A673 (cell line): ENCODE data around the gene FAHD2B.
"Not testable (repeated sequence)": the region's sequence is repeated elsewhere in the genome, so short reads cannot be mapped to it uniquely, and the experiment has no call there.

Experiments used
- EZH2 ChIP-seq: fragments of 200-600 bp; sonication (generic); IDR thresholded peaks from 2 replicates; pipeline ENCODE4 v1.6.1; 2017; ENCODE audit warnings: borderline replicate concordance, low read depth, mild to moderate bottlenecking, mixed read lengths, antibody characterized with exemption, low read length; ENCODE audit not compliant: poor library complexity, severe bottlenecking
- TF ChIP-seq, protein P1 (sequence below): fragments of 300-800, 200-600 bp; sonication (generic); conservative IDR thresholded peaks from 2 replicates; pipeline ENCODE4 v1.5.1; 2017; ENCODE audit warnings: low read depth, mild to moderate bottlenecking, antibody characterized with exemption, low read length, moderate library complexity, mixed read lengths

DNA sequence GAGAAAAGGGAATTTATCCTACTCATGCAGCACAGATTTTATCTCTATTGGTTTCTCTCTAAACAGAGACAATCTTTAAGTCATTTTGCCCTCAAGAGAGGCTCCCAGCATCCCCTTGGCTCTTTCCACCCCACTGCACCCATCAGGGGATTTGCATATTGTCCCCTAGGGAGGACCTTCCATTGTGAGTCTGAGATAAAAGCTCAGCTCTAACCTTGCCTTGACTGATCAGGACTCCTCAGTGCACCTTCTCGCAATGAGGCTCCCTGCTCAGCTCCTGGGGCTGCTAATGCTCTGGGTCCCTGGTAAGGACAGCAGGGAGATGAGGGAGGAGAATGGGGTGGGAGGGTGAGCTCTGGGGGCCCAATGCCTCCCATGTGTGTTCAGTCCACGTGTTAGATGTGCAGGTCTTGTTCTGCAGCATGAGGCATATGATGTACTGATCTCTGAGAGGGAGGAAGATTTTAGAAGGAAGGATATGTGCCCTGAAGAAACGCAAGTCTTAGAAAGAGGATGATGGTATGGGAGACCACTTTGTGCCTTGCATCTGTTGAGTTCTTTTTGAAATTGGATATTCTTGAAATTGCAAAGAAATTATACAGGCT is 48.7 kb downstream of the FAHD2B start:
- TF ChIP-seq, protein P1, sequence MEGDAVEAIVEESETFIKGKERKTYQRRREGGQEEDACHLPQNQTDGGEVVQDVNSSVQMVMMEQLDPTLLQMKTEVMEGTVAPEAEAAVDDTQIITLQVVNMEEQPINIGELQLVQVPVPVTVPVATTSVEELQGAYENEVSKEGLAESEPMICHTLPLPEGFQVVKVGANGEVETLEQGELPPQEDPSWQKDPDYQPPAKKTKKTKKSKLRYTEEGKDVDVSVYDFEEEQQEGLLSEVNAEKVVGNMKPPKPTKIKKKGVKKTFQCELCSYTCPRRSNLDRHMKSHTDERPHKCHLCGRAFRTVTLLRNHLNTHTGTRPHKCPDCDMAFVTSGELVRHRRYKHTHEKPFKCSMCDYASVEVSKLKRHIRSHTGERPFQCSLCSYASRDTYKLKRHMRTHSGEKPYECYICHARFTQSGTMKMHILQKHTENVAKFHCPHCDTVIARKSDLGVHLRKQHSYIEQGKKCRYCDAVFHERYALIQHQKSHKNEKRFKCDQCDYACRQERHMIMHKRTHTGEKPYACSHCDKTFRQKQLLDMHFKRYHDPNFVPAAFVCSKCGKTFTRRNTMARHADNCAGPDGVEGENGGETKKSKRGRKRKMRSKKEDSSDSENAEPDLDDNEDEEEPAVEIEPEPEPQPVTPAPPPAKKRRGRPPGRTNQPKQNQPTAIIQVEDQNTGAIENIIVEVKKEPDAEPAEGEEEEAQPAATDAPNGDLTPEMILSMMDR: not testable (repeated sequence)
- TF ChIP-seq EZH2: not testable (repeated sequence)
